GM19193 (cell line): Measurements from ENCODE around the gene OR4X1.

ENCODE experiments used
- POLR2A ChIP-seq: IDR thresholded peaks from 4 replicates; pipeline ENCODE4 v1.6.1; 2011; ENCODE audit not compliant: insufficient read depth, insufficient read length; ENCODE audit errors: extremely low read depth

The OR4X1 gene, protein sequence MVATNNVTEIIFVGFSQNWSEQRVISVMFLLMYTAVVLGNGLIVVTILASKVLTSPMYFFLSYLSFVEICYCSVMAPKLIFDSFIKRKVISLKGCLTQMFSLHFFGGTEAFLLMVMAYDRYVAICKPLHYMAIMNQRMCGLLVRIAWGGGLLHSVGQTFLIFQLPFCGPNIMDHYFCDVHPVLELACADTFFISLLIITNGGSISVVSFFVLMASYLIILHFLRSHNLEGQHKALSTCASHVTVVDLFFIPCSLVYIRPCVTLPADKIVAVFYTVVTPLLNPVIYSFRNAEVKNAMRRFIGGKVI

DNA sequence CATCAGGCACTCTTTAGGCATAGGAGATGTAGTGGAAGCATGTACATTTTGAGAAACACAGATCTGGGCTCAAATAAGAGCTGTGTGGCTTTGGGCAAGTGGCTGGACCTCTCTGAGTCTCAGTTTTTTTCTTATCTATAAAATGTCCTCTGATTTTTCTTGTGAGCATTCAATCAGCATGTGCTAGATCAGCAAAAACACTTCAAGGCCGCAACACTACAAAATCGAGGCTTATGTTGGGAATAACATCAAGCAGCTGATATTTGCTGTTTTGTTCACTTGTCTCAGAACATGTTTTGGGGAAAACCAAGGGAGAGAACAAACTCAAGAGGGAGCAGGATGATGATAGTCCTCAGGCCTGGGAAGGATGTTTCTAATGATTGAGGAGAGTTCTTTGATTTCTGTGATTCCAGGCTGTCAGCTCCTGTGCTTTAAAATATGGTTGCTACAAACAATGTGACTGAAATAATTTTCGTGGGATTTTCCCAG, at the start of gene OR4X1:
OR4X1 (plus strand) TSS at position 439 of the 489 bp plus-strand sequence; CDS start at position 439, 0 bp downstream.
- TF ChIP-seq POLR2A = no peak

DNA sequence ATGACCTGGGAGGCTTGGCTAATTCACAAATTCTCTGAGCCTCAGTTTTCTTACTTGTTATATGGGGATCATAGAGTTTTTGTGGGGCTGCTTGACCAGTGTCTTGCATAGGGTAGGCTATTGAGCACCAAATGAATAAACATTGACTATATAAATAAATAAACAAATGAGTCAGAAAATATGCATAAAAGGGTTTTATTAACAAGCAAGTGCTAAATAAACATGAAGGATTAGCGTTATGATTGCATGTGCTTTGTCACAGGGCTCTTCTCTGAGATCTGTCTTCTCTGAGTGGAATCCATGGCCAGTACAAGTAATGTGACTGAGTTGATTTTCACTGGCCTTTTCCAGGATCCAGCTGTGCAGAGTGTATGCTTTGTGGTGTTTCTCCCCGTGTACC, 47.2 kb upstream of the OR4X1 start, which contains the start of gene OR4B1:
OR4B1 (plus strand) TSS at position 301 of the 400 bp plus-strand sequence; CDS start at position 301, 0 bp downstream.
- no peak for TF ChIP-seq POLR2A

DNA sequence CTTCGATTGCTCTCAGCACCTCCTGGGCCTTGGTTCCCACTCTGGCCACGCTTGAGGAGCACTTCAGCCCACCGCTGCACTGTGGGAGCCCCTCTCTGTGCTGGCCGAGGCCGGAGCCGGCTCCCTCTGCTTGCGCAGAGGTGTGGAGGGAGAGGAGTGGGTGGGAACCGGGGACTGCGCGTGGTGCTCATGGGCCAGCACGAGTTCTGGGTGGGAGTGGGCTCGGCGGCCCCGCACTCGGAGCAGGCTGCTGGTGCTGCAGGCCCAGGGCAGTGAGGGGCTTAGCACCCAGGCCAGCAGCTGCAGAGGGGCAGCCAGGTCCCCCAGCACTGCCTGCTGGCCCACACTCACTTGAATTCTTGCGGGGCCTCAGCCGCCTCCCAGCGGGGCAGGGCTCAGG, 34.9 kb upstream of the OR4X1 start:
- TF ChIP-seq POLR2A = no peak

DNA sequence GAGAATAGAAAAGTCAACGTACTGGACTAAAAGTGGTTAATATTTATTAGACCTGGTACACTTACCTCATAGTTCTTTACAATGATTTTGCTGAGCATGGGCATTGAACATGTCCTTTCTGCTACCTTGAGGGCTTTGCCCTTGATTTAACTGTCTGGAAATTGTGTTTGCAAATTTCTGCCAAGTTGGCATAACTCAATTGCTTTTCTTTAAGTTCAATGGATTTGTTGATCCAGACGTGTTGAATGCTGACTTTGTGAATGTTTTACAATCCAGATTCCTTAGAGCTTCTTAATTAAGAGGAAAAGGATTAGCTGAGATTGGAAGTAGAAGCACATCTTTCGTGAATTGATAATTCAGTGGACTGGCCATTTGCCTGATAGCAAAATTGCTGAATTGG, 25.9 kb upstream of the OR4X1 start:
- no peak for TF ChIP-seq POLR2A

DNA sequence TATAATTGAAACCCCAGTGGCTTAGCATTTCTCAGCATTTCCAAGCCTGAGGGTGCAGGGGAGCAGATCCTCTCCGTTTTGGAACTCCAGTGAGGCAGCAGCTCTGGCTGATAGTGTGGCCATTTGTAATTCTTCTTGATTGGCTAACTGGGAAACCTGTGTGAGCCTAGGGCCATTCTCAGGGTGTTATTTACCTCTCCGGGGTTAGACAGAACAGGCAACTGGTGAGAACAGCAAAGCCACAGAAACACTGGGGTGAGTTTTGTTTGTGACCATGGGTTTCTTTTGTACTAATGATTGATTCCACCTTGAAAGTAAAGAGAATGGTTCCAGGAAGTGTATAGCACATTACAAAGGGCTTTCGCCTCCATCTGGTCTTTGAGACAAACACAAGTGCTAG, 21.2 kb upstream of the OR4X1 start:
- no peak for TF ChIP-seq POLR2A

DNA sequence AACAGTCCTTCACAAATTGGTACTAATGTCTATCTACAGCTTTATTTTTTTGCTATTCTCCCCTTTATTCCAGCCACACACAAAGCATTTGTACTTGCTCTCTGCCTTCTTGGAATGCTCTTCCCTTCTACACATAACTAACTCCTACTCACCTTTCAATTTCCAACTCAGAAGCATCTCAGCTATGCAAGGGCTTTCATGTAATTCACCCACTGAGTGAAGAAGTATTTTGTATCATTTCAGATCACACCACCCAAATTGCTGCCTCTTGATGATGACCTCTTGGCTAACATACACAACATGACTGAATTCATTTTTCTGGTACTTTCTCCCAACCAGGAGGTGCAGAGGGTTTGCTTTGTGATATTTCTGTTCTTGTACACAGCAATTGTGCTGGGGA, 18.9 kb upstream of the OR4X1 start, which contains the start of gene OR4X2:
OR4X2 (plus strand) TSS at position 301 of the 400 bp plus-strand sequence; CDS start at position 301, 0 bp downstream.
- TF ChIP-seq POLR2A = no peak

DNA sequence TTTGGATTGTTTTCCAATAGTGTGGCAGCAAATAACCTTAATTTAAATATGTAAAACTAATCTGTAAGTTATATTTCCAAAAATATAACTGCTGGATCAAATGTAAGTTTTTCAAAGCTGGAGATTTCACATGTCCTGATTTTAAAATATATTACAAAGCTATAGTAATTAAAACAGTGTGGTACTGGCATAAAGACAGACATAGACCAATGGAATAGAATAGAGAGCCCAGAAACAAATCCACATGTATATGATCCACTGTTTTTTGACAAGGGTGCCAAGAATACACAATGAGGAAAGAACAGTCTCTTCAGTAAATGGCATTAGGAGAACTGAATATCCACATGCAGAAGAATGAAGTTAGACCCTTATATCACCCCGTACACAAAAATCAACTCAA, 14.8 kb upstream of the OR4X1 start:
- TF ChIP-seq POLR2A = no peak

DNA sequence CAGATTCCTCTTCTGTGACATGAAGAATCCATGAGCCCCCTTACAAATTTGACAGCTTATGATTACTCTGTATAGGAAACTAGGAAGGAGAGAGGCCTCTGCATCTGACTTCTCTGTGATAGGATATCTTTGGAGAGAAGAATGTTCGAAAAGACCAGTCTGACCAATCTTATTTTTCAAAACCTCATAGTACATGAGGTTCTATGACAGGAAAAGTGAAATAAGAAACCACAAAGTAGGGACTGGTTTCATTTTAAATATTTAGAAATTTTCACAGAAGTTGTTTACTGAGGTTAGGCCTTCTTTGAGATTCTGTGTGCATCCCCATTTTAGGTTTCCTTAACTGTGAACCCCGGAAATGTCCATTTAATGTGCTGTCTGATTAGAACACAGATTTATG, 2.1 kb upstream of the OR4X1 start:
- TF ChIP-seq POLR2A = no peak

DNA sequence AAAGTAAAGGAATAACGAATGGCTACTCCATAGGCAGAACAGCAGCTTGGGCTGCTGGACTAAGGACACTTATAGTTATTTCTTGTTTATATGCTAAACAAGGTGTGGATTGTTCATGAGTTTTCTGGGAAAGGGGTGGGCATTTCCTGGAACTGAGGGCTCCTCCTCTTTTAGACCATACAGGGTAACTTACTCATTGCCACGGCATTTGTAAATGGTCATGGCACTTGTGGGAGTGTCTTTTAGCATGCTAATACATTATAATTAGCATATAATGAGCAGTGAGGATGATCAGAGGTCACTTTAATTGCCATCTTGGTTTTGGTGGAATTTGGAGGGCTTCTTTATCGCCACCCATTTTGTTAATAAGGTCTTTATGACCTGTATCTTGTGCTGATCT, 7.0 kb downstream of the OR4X1 start:
- TF ChIP-seq POLR2A = no peak

DNA sequence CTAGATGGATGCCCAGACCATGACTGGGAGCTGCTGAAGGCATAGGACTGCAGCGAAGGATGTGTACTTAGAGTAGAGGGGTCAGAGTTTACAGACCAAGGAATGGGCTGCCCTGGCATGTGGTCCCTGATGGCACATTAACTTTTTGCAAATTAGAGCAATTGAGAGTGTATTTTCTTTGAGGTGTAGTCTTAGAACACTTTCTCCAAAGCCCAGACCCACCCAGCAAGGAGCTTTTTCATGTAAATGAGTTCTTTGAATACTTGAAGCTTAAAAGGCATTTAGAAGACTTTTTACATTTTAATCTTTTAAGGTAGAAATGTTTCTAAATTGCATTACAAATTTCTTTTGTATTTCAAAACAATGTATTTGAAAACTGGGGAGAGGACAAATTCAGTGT, 8.9 kb downstream of the OR4X1 start:
- TF ChIP-seq POLR2A = no peak

DNA sequence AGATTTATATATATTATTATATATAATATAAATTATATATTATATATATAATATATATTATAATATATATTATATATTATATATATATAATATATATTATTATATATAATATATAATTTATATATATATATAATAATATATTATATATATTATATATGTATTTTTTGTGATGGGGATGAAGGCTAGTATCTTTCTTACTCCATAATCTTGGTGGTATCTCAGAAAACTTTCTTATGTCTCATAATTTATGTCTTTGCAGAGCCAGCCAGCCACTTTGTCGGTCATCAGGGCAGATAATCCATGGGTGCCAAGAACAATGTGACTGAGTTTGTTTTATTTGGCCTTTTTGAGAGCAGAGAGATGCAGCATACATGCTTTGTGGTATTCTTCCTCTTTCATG, 42.3 kb downstream of the OR4X1 start, which contains the start of gene OR4S1:
OR4S1 (plus strand) TSS at position 301 of the 400 bp plus-strand sequence; CDS start at position 301, 0 bp downstream.
- no peak for TF ChIP-seq POLR2A

DNA sequence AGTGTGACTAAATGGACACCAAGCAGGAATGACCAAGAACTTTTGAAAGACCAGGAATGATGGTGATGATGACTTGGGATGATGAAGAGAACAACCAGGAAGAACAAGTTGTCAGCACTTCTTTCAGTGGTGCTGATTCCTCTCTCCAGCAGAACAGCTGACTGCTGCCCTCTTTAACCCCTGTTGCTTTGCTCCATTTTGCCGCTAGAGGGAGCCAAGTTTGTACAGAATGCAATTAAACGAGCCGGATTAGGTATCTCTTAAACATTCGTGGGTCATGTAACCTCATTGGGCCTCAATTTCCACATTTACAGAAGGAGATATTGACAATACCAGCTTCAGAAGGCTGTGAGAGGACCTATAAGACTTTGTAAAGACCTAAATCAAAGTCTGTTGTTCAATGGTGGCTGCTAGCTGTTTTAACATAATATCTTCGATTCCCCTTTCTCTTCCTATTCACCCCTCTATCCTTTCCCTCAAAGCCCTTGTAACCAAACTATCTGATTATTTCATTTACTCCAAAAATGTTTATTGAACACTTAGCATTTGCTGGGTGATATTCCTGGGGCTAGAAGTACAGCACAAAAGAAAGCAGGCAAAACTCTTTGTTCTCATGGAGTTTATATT, 44.2 kb downstream of the OR4X1 start:
- no peak for TF ChIP-seq POLR2A
